NCI-H526 treated with DMSO at 0.1 percent for 48 hours (cell line): ENCODE results near the gene SLC6A5.
A peak's percentile ranks its signal among the peaks of the same experiment; 100 is the strongest.

ENCODE experiments used
- DNase-seq: peaks from one replicate; lab custom pipeline; 2025; lab: John Stamatoyannopoulos, UW

SLC6A5 gene

DNA sequence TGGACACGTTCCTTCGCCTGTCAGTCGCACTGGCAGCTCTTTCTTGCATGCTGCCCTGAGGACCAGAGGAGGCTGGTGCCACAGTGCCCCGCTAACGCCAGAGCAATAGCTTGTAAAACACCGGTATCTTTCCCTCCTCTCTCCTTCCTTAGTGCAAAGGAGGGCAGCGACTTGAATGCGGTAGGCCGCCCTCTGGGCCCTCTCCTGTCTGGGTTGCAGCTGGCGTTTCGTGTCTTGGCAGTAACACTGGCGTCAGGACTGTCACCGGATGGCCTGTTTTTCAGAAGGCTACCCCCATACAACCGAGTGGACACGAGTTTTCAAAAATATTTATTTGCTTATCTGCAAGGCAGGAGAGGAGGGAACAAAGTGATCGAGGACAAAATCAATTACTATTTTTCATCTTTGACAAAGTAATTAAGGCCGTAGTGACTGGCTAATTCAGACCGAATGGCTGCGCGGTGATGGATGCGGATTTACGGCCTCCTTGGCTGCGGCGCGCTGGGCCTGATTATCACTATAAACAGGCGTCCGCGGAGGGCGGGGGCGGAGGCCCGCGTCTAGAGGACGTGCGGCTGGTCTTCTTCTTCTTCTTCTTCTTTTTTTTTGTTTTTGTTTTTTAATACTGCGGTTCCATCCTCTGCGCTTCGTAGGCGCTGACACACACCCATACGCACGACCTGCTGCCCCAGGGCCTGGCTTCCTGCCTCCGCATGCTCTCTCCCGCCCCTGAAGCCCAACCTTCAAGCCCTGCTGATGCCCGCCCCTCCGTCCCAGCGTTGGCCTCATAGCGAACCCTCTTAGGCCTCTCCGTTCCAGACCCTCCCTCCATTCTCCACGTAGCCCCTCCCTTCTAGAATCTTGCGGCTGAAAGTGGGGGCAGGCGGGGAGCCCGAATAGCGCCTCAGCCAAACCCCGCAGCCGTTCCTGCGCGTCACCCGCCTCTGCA is 2.9 kb upstream of the SLC6A5 start:
- DNase-seq: no peak

DNA sequence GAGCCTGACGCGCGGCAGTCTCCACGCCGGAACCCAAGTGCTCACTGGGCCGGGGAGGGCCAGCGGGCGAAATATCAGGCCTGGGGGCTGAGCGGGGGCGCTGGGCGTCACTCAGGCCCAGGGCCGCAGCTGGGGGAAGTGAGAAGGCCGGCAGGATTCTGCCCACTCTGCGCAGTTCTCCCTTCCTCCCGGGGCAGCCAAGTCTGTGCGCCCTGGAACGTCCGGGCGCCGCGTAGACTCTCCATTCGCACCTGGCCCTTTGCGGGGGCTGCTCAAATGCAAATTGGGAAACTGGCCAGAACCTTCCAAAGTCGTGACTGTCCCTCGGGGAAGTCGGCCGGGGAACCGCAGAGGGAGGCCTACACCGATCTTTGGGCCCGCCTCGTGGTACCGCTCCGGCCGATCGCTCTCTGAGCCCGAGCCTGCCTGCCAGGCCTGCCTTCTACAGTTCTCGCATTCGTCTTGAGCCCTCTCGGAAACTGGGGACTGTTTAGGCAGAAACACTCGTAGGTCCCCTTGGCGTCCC is 2.2 kb upstream of the SLC6A5 start:
- no peak for DNase-seq

DNA sequence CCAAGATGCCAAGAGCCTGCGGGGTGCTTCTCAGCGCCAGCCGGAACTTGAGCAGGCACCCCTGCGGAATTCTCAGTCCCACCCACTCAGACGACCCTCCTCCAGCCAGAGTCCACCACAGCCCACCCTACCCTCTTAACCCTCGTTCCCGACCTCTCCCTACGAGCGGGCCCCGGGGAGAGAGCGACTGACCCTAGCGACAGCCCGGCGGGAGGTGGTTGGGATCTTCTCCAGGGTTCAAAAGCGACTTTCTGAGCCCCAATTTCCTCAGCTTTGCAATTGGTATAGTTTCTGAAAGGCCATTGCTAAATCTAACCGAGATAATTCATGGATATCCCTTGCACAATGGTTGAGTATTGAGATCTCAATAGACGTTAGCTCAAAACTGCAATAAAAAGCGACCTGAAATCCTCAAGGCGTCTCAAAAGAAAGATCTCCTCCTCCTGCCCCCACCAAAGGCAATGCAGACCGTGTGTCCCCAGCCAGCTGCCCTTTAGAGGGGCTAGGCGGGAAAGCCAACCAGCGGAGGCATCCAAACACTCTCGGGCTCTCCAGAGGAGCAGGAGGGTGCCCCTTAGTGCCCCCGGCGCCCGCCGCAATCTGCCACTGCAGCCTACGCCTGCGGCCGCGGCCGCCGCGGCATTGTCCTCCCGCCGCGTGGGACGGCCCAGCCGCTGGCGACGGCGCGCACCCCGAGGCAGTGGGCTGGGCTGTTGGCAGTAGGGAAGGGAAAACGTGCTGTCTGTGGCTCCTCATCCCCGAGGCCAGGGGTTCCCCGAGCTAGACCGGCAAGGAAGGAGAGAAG is 1.5 kb upstream of the SLC6A5 start:
- DNase-seq: no peak

DNA sequence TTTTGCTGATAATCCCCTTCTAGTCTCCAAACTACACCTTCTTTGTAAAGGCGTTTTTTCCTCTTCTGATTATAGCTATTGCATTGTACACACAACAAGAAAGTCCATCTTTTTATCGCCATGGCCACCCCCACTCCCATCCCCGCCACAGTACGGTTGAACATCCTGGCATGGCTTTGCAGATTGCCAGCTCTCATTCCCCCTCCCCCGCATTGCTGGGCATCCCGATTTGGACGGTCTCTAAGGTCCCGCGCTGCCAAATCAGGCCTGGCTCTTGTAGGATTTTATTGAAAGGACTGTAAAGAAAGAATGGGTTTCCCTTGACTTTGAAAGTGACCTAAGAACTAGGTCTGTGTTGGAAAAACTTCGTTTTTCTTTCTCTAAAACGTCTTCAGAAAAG is 916 bp upstream of the SLC6A5 start:
- DNase-seq: no peak

DNA sequence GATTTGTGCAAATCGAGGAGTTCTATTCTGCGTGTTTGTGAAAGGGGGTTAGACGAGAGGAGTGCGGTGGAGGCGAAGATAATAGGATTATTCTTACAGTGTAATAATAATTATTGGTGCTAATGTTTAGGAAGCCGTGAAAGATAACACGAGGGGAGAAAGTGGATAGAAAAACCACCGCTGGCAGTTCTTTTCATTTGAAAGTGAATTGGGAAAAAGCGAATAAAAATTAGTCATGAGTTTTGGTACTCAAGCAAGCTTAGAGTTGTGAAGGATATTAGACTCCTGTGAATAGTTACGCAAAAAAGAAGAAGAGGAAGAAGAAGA is 575 bp downstream of the SLC6A5 start:
- no peak for DNase-seq

DNA sequence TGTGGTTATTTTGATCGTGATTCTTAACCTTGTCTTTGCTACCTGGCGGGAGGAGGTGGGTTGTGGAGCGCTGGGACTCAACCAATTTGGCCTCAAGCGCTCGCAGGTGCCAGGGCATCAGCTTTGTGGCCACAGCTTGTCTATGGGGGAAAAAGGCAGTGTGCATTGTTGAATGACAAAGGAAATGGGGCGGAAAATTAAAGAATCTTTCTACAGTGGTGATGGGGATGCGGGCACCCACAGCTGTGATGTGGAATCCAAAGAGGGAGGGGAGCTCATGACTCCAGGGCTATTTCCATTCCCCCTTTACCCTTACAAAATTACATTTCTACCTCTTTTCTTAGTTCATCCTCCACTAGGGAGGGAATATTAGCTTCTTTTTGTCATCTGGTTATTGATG is 1.1 kb downstream of the SLC6A5 start:
- no peak for DNase-seq

DNA sequence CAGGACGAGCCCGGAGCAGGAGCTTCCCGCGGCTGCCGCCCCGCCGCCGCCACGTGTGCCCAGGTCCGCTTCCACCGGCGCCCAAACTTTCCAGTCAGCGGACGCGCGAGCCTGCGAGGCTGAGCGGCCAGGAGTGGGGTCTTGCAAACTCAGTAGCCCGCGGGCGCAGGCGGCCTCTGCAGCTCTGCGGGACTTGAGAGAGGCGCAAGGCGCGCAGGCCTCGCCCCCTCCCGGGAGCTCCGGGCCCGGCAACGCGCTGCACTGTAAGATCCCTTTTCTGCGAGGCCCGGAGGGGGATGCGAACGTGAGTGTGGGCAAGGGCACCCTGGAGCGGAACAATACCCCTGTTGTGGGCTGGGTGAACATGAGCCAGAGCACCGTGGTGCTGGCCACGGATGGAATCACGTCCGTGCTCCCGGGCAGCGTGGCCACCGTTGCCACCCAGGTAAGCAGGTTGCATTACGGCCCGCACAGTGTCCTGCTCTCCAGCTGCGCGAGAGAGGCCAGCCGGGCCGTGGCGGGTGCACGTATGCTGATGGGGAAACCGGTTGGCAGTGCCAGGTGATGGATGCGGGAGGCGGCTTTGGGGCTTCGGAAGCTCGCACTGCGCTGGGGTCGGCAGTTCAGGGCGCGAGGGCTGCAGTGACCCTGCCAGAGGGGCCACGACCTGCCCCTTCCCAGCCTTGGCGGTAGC is 2.0 kb downstream of the SLC6A5 start:
- DNase-seq: no peak

DNA sequence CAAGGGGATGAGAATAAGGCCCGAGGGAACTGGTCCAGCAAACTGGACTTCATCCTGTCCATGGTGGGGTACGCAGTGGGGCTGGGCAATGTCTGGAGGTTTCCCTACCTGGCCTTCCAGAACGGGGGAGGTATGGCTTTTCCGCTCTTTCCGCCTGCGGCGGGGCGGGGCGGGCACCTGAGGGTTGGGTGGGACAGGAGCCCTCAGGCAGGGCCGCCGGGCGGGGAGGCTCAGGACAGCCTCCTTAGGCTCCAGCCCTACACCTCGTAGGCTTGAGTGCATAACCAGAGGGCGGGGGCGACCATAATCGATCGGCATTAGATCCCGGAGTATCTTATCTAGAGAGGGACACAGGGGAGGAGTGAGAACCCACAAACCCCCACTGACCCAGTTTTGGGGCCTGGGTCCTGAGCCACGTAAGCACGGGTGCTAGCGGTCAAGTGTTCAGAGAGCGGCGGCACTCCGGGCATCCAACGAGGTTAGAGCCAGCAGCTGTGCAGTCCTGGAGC is 4.9 kb downstream of the SLC6A5 start:
- no peak for DNase-seq

DNA sequence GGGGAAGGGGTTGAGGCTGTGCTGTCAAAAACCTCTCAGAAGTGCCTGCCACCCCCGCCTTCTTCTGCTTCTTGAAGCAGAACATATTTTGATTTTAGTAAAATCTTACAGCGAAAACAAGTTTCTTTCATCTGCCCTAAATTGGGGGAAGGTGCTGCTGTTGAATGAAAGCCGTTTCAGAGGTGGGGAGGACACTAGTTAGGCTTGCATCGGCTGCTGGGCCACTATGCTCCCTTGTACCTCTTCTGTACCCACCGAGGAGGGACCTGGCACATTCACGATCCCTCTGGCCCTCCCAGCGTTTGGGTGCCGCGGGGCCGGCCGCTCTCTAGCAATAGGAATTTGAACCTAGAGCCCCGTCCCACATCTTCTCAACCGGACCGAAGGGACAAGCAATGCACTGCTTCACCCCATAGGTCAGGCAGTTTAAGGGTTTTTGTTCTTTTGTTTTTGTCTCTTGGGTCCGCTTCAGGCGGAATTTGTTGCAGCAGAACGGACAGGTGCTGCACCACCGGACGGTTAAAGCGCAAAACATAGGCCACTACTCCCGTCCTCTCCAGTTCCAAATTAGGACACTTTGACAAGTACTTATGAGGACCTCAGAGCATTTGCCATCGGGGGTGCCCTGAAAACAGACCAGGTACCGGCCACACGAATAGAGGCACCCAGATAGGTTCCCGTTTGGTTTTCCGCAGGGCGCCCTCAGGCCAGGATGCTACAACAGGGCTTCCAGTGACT is 5.6 kb downstream of the SLC6A5 start:
- DNase-seq: no peak

DNA sequence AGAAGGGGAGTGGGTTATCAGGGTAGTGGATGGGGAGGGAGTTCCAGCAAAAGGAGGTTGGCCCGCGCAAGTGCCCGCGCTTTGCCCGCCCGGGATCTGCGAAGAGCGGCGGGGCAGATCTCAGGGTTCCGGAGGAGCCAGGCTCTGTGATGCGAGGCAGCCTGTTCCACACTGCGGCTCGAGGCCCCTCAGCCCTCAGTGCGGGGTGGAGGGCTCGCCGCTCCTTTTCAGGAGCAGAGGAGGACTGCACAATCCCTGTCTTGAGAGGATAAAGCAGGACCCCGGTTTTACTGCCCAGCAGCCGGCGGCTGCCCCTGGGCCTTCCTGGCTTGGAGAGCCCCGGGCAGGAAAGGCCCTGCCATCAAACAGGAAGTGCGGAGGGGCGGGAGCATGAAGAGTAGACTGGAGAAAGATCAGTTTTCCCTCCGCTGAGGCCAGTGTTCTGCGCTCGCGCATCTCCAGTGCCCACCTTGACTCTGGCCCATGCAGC is 6.2 kb downstream of the SLC6A5 start:
- DNase-seq: no peak

DNA sequence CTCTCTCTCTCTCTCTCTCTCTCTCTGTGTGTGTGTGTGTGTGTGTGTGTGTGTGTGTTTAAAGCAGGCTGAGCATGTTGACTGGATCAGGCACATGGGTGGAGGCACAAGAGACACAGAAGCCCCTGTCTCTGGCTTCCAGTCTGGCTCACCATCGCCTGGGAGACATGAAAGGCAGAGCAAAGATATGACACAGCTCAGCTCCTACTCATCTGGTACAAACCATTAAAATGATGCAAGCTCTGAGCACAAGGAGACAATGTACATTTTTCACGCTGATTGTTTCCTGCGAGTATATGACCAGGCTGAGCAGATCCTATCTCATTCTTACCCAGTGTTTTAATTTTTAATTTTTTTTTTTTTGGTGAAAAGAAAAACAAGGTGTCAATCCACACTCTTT is 9.5 kb downstream of the SLC6A5 start:
- DNase-seq: no peak

DNA sequence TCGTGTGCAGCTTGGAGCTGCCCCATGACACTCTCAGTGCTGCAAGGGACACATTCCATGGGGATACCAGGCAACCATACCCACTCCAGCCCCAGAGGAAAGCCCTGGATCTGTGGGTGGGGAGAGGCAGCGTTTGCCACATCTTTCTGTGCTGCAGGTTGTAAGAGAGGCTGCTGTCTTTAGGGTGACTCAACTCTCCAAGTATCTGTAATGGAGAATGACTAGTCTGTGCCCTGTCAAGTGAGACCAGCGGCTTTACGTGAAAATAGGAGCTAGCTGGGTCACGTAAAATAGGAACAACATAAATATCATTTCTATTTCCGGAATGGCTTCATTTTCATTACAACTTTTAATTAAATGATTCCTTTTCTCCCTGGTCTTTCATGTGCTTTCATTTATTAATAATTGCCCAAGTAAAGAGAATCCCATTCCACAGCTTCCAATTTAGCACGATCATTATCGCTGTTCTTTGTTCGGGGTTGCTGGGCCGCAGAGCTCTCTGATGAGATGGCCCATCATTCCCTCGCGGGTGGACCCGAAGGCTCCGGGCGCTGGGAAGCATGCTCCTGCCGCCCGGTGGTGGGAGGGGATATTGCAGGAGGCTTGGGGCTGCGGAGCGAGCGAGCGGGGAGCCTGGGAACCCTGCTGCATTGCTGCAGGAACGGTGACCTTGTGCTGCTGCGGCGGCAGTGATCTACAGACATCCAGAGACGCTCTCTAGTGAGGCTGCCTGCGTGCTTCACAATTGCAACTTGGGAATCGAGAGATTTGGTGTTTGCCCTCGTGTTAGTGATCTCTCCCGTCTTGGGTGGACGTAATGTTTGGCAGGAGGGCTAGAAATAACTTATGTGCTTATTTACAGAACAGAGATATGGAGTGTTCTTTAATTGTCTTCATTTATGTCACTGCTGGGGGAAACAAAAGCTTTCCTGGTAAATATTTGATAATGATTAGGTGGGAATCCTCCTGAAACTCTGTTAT is 10.6 kb downstream of the SLC6A5 start:
- DNase-seq: peak; percentile 75

DNA sequence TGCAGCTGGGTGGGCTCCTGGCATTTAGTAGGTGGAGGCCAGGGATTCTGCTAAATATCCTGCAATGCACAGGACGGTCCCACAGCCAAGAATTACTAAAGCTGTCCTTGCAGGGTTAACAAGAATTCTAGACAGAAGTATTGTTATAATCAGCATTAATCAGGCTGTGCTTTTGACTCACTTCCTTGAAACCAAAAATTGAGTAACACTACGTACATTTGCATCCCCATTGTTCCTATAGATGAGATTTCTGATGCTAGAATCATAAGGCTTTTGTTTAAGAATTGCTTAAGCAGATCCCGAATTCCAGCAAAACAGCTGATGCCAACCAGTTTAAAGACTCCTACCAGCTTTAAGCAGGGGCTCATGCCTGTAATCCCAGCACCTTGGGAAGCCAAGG is 11.4 kb downstream of the SLC6A5 start:
- DNase-seq: no peak

DNA sequence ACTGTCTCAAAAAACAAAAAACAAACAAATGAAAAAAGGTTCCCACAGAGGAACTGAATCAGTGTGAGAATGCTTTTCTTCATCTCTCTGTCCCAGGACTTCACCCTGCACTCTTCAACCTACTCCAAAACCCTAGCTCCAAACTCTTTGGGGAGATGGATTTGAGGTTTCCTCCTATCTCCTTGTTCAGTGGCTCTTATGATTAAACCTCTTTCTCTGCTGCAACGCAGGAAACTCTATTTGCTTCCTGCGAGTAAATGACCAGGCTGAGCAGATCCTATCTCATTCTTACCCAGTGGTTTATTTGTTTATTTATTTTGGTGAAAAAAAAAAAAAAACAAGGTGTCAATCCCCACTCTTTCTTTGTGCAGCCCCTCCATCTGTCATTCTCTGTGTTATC is 12.0 kb downstream of the SLC6A5 start:
- no peak for DNase-seq

DNA sequence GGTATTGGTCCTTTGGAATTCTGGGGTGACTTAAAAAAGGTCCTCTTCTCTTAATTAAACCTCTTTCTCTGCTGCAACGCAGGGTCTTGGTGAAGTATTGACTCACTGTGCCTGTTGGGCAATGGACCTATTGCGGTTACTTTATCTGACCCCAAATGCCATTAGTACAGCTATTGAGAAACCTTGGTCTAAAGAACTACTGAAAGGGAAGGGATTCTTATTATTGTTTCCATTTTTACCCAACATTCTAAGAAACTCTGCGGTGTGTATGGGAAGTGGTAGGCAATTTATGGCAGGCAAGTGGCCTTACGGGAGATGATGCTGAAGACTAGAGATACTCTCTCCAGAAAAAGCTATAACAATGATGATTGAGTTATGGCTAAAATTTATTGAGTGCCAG is 12.5 kb downstream of the SLC6A5 start:
- no peak for DNase-seq

DNA sequence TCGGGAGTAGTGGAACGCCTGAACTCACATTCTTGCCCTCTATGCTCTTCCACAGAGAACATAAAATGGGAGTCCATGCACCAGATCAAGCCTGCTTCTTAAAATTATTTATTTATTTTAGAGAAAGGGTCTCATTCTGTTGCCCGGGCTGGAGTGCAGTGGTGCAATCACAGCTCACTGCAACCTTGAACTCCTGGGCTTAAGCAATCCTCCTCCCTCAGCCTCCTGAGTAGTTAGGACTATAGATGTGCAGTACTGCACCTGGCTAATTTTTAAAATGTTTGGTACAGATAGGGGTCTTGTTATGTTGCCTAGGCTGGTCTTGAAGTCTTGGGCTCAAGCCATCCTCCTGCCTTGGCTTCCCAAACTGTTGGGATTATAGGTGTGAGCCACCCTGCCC is 13.0 kb downstream of the SLC6A5 start:
- DNase-seq: no peak

DNA sequence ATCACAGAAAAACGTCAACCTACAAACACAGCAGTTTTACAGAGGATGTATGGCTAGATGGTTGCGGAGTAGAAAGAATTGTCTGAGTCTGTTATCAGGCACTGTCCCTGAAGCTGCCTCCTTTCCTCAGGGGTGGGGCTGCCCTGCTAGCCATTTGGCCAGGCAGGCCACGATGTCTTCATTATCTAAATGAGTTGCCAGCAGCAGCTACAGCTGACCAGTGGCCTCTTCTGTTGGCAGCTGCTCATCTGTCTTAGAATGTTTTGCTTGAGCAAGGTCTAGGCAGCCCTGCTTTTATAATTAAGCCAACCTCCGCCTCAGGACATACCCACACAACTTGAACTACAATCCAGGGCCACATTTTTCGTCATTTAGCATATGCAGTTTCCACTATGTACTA is 17.5 kb downstream of the SLC6A5 start:
- DNase-seq: no peak

DNA sequence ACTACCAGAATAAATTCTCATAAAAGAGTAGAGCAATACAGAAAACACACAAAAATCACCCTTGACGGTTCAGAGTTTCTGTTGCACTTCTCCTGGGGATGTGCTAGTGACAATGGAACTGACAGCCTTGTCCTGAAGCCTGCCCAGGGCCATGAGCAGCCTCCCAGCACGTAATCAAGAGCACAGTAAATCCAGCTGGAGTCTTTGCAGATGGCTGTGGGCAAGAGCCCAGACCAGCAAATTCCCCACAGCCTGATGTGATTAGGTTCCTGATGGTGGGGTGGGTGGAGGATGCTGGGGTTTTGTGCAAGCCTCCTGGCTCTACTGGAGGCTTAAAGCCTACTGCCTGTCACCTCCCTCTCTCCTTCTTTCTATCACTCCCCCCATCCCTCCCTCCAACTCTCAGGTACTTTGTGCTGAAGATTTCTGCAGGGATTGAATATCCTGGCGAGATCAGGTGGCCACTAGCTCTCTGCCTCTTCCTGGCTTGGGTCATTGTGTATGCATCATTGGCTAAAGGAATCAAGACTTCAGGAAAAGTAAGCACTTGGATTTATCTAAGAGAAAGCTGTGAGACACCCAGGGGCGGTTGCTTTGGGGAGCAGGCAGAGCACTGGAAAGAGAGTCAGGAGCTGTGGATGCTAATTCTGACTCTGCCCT is 18.1 kb downstream of the SLC6A5 start:
- no peak for DNase-seq

DNA sequence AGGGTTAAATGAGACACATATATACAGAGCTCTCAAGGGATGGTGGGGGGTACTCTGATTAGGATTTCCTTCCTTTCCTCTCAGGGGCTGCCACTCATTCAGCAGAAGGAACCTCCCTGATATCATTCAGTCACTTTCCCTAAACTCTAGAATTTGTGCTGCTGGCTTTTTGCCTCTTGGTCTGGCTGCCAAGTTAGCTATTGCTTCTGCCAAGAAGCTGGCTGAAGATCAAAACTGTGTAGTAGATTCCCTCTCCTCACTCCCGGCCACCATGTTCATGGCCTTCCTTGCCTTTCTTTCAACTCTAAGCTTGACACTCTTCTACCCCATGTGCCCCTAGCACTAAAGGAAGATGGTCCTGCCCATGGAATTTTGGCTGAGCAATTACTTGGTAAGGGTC is 18.7 kb downstream of the SLC6A5 start:
- no peak for DNase-seq

DNA sequence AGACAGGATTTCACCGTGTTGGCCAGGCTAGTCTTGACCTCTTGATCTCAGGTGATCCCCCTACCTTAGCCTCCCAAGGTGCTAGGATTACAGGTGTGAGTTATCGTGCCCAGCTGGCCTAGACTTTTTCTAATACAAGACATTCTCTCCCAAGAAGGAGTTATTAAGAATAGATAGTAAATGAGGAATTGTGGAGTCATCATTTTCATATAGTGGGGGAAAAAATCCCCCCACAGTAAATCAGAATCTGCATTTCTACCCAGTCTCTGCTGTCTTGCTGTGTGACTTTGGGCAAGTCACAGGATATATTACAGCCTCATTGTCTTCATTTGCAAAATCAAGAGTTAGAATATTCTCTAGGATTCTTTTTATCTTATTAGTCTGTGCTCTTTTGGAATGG is 21.6 kb downstream of the SLC6A5 start:
- DNase-seq: no peak
